ENCODE results near the gene TST. TPM values are rescaled to one million over a fixed set of nuclear protein-coding genes. Genes with fewer than 3 reads are reported as not detected.

TST gene
- total and polyA plus RNA-seq, 2 of the 8 experiments (the other 6 are each of a cell fraction or from before 2014, with no cell fraction given): 22.6 to 61.6 TPM

GRCh38 chr22:37033605-37034430 is 14.6 kb upstream of the TST start:
- 85% methylated on average over 22 of the region's 23 CpGs; no CpG with 5 or more reads in 1 of the 2 experiments for WGBS, 2 experiments (ENCODE audit: extremely low coverage in 1 of 2, insufficient coverage in 1 of 2, insufficient read length in 1 of 2, insufficient replicate concordance in 2 of 2, low coverage in 1 of 2, low lambda C conversion rate in 2 of 2, missing lambda C conversion rate in 1 of 2)
- no peak overlapping the region for H3K4ac ChIP-seq (replicated peaks; ENCODE audit: insufficient read length, low read depth, low read length)
- peaks cover 0 to 12% (median 5%) of the 10 kb centered on the region in 4 experiments; a peak in 4 of 7 replicates for H3K4me1 ChIP-seq (replicated peaks in 1 of 4; ENCODE audit: control insufficient read depth in 3 of 4, insufficient read depth in 4 of 4, low read length in 3 of 4)
- H3K79me2 ChIP-seq (ENCODE audit: control insufficient read depth in 1 of 2, insufficient read depth in 2 of 2, low read length in 2 of 2): no peaks in the 10 kb centered on the region
- no peak overlapping the region; the same call in 1 of the 2 replicates for H3K18ac ChIP-seq (ENCODE audit: extremely low read depth, low read length)
- peak overlapping the region; percentile 45; the same call in 1 of the 2 replicates for H4K8ac ChIP-seq (ENCODE audit: extremely low read depth, insufficient read depth, low read length)
- peaks cover 0 to 3% of the 10 kb centered on the region in 2 experiments for H4K20me1 ChIP-seq (replicated peaks in 1 of 2; ENCODE audit: control insufficient read depth in 1 of 2, insufficient read depth in 2 of 2, low read length in 2 of 2)
- POLR2A ChIA-PET (ENCODE audit: partially characterized antibody): interaction anchor here (0.7 to 5.0 kb wide), 2 partner anchors 15 kb away, joined by 3 to 33 read pairs; partner anchors contain the start of genes MPST and TST
- peaks cover 0 to 16% (median 2%) of the 10 kb centered on the region in 4 experiments; a peak in 4 of 8 replicates for H3K36me3 ChIP-seq (ENCODE audit: control insufficient read depth in 2 of 4, insufficient read depth in 4 of 4, low read length in 3 of 4)
- H3K56ac ChIP-seq (replicated peaks; ENCODE audit: insufficient read length, low read depth, low read length): no peak overlapping the region
- no peaks in the 10 kb centered on the region for H3K23me2 ChIP-seq (ENCODE audit: low read depth, low read length)
- no peak overlapping the region; a peak in 1 of 7 replicates for H3K9ac ChIP-seq (replicated peaks in 1 of 4; ENCODE audit: extremely low read depth in 1 of 4, low read depth in 3 of 4, low read length in 3 of 4)
- CTCF ChIA-PET (ENCODE audit: partially characterized antibody): interaction anchor here (1.3 to 5.7 kb wide), 4 partner anchors 11 to 164 kb away, joined by 3 to 56 read pairs (median 20); partner anchors contain the start of genes MPST and TST
- 0 out of 7 replicates have a peak, but pooled peaks cover 0 to 3% (median 0%) of the 10 kb centered on the region in 4 experiments for H3K27me3 ChIP-seq (replicated peaks in 1 of 4; ENCODE audit: control insufficient read depth in 3 of 4, extremely low read depth in 1 of 4, insufficient read depth in 3 of 4, low read length in 3 of 4)
- H3K23ac ChIP-seq (ENCODE audit: insufficient read length): no peak overlapping the region
- H2BK120ac ChIP-seq (replicated peaks; ENCODE audit: low read depth, low read length): no peak overlapping the region
- peak overlapping the region; percentile 72; the same call in 1 of the 2 replicates for H2BK15ac ChIP-seq (ENCODE audit: low read length)
- H3K27ac ChIP-seq (ENCODE audit: low read depth, low read length): no peak overlapping the region
- H2AFZ ChIP-seq (ENCODE audit: low read length): no peak overlapping the region
- H2BK5ac ChIP-seq (ENCODE audit: low read depth, low read length): no peak overlapping the region
- no peak overlapping the region for H3K14ac ChIP-seq (ENCODE audit: insufficient read length)
- H3K9me3 ChIP-seq (ENCODE audit: insufficient read depth in 2 of 2, low read depth in 1 of 2, low read length in 1 of 2): no peaks in the 10 kb centered on the region
- H3K4me2 ChIP-seq (ENCODE audit: insufficient read depth in 1 of 2, low read depth in 2 of 2, low read length in 2 of 2): no peak overlapping the region
- H4K91ac ChIP-seq (replicated peaks; ENCODE audit: insufficient read length, low read length): no peak overlapping the region
- H2AK5ac ChIP-seq (ENCODE audit: low read depth, low read length): peak overlapping the region; percentile 16; the same call in 1 of the 2 replicates
- FAIRE-seq (no peak), DNase-seq (ENCODE audit: low read depth in 1 of 2, low spot score in 2 of 2) (no peak)
- no peaks in the 10 kb centered on the region for H3K79me1 ChIP-seq (ENCODE audit: low read depth, low read length)
- no peak overlapping the region for H4K5ac ChIP-seq (ENCODE audit: insufficient read length, low read depth, low read length)
- H3K4me3 ChIP-seq (ENCODE audit: extremely low read depth in 1 of 4, insufficient read depth in 2 of 4, low read depth in 3 of 4, low read length in 4 of 4): no peak overlapping the region
- H2BK20ac ChIP-seq (ENCODE audit: low read length): peak overlapping the region; percentile 15; the same call in 1 of the 2 replicates
- H2BK12ac ChIP-seq (ENCODE audit: low read depth, low read length): peak overlapping the region; percentile 75; the same call in 1 of the 2 replicates
- TF ChIP-seq BACH1 (IDR thresholded peaks at IDR 0.05; ENCODE audit: low read length): peak; percentile 25; the same call in 1 of the 2 replicates

Measured in H1 (cell line).